MM.1S (cell line): Measurements from ENCODE around the gene DEAF1.

ENCODE experiments used
- DNase-seq: peaks from one replicate; pipeline ENCODE4 v3.0.0-alpha.2; 2015
- H2AFZ ChIP-seq: fragments of 300-600 bp; sonication (generic); 2 replicates; pipeline ENCODE4 v1.6.0; 2016; ENCODE audit warnings: antibody characterized with exemption, low read length
- H3F3A ChIP-seq: fragments of 300-600 bp; sonication (generic); 2 replicates; pipeline ENCODE4 v1.6.1; 2016; ENCODE audit warnings: mild to moderate bottlenecking, antibody characterized with exemption, low read length, moderate library complexity, mixed read lengths; ENCODE audit not compliant: insufficient read depth
- H3K27ac ChIP-seq: fragments of 300-600 bp; sonication (generic); 2 replicates; pipeline ENCODE4 v1.5.1; 2016; ENCODE audit warnings: mild to moderate bottlenecking, low read length
- H3K27me3 ChIP-seq: fragments of 300-600 bp; sonication (generic); replicated peaks from 2 replicates; pipeline ENCODE4 v1.6.0; 2016; ENCODE audit warnings: low read length; ENCODE audit not compliant: insufficient read depth
- H3K36me3 ChIP-seq: fragments of 300-600 bp; sonication (generic); replicated peaks from 2 replicates; pipeline ENCODE4 v1.6.1; 2016; ENCODE audit warnings: mild to moderate bottlenecking, low read length, mixed read lengths; ENCODE audit not compliant: insufficient read depth
- H3K4me1 ChIP-seq: fragments of 300-600 bp; sonication (generic); 2 replicates; pipeline ENCODE4 v1.6.1; 2016; ENCODE audit warnings: low read length, mixed read lengths
- H3K4me2 ChIP-seq: fragments of 300-600 bp; sonication (generic); 2 replicates; pipeline ENCODE4 v1.6.0; 2016; ENCODE audit warnings: low read depth, low read length
- H3K4me3 ChIP-seq: fragments of 300-600 bp; sonication (generic); 2 replicates; pipeline ENCODE4 v1.5.1; 2016; ENCODE audit warnings: low read length, mixed read lengths
- H3K79me2 ChIP-seq: fragments of 300-600 bp; sonication (generic); 2 replicates; pipeline ENCODE4 v1.6.1; 2016; ENCODE audit warnings: mixed run types, low read length, mixed read lengths
- H3K9ac ChIP-seq: fragments of 300-600 bp; sonication (generic); 2 replicates; pipeline ENCODE4 v1.6.1; 2016; ENCODE audit warnings: low read length, mixed read lengths
- H3K9me2 ChIP-seq: fragments of 300-600 bp; sonication (generic); replicated peaks from 2 replicates; pipeline ENCODE4 v1.6.1; 2016; ENCODE audit warnings: mild to moderate bottlenecking, low read length, mixed read lengths; ENCODE audit not compliant: insufficient read depth
- H3K9me3 ChIP-seq: fragments of 300-600 bp; sonication (generic); replicated peaks from 2 replicates; pipeline ENCODE4 v1.6.1; 2016; ENCODE audit warnings: mild to moderate bottlenecking, low read length, mixed read lengths; ENCODE audit not compliant: insufficient read depth
- H4K20me1 ChIP-seq: fragments of 300-600 bp; sonication (generic); 2 replicates; pipeline ENCODE4 v1.6.1; 2016; ENCODE audit warnings: mild to moderate bottlenecking, low read length, moderate library complexity, mixed read lengths; ENCODE audit not compliant: insufficient read depth
- EZH2 ChIP-seq: fragments of 300-600 bp; sonication (generic); optimal IDR thresholded peaks from 2 replicates; pipeline ENCODE3; 2017; ENCODE audit warnings: low read depth, mild to moderate bottlenecking, antibody characterized with exemption, low read length, mixed read lengths
- EZH2phosphoT487 ChIP-seq: fragments of 300-600 bp; sonication (generic); IDR thresholded peaks from 2 replicates; pipeline ENCODE4 v1.6.1; 2018; ENCODE audit warnings: antibody characterized with exemption, low read length
- TF ChIP-seq, protein P1 (sequence below): fragments of 300-600 bp; sonication (generic); IDR thresholded peaks from 2 replicates; pipeline ENCODE4 v1.5.1; 2016; ENCODE audit warnings: antibody characterized with exemption, low read length, mixed read lengths

DEAF1 gene

DNA sequence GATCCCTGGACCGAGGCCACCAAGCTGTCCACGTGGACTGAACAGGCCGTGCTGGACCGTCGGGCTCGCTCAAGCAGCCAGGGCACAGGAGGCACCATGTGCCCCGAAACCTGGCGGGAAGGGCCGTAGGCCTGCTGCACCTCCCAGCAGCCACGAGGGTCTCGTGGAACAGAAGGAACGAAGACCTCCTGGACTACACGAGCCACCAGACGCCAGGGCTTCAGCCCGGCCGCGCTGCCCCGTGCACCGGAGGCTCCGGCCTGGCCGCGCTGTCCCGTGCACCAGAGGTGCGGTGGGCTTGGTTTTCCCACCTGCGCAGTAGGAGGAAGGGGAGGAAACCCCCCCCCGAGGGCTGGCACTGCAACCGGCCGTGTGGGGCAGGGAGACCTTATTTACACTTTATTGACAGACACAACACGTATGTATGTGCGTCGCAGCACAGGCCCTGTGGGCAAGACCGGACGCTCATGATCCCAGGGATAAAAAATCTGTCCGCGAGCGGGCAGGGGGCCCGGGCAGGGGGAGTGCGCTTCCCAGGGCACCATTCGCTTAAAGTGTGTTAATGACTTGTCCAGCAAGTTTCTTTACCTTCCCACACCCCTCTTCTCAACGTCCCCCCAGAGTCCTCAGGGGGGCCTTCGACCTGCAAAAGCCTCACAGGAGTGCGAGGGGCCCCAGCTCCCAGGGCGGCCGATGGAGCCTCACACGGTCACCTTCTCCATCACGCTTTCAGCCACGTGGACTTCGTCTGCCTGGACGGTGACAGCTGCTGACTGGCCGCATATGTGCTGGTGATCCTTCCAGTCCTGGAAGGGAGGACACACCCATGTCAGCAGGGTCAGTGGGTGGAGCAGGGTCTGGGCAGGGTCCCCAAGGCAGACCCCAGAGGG lies 50.9 kb downstream of the DEAF1 start:
- H3F3A ChIP-seq, result peaks cover 13% of the 10 kb centered on the region
- peaks cover 18% of the 10 kb centered on the region for H3K4me1 ChIP-seq
- H3K9me3 ChIP-seq, result no peaks in the 10 kb centered on the region
- DNase-seq, result no peak
- TF ChIP-seq, protein P1, sequence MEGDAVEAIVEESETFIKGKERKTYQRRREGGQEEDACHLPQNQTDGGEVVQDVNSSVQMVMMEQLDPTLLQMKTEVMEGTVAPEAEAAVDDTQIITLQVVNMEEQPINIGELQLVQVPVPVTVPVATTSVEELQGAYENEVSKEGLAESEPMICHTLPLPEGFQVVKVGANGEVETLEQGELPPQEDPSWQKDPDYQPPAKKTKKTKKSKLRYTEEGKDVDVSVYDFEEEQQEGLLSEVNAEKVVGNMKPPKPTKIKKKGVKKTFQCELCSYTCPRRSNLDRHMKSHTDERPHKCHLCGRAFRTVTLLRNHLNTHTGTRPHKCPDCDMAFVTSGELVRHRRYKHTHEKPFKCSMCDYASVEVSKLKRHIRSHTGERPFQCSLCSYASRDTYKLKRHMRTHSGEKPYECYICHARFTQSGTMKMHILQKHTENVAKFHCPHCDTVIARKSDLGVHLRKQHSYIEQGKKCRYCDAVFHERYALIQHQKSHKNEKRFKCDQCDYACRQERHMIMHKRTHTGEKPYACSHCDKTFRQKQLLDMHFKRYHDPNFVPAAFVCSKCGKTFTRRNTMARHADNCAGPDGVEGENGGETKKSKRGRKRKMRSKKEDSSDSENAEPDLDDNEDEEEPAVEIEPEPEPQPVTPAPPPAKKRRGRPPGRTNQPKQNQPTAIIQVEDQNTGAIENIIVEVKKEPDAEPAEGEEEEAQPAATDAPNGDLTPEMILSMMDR, result no peak
- TF ChIP-seq EZH2phosphoT487 (no peak), EZH2 (no peak)
- no peaks in the 10 kb centered on the region for H3K36me3 ChIP-seq
- H4K20me1 ChIP-seq, result no peaks in the 10 kb centered on the region
- no peak overlapping the region for H3K4me3 ChIP-seq
- no peaks in the 10 kb centered on the region for H3K27me3 ChIP-seq
- H3K79me2 ChIP-seq, result no peaks in the 10 kb centered on the region
- H3K27ac ChIP-seq, result peak overlapping the region; percentile 53
- no peak overlapping the region for H3K4me2 ChIP-seq
- H3K9ac ChIP-seq, result no peak overlapping the region
- no peaks in the 10 kb centered on the region for H3K9me2 ChIP-seq
- H2AFZ ChIP-seq, result no peak overlapping the region

DNA sequence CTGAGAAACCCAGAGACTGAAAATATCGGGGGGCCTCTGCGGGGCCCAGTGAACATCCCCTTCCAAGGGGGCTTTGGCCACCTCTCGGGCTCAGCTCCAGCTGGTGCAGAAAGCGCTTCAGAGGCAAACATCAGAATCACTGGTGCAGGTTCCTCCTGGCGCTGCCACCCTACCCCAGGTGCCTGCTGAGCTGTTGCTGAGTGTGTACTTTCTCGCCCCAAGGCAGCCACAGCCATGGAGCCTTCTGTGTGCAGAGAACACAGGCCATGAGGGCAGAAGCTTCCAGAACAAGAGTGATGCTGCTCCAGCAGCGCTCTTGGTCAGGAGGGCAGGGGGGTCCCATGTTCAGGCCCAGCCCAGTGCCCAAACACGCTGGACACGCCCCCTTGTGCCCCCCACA lies 51.7 kb downstream of the DEAF1 start:
- H2AFZ ChIP-seq, result no peak overlapping the region
- peaks cover 18% of the 10 kb centered on the region for H3K4me1 ChIP-seq
- TF ChIP-seq EZH2 (no peak), EZH2phosphoT487 (no peak)
- TF ChIP-seq, protein P1, result no peak
- H3K27me3 ChIP-seq, result no peaks in the 10 kb centered on the region
- no peaks in the 10 kb centered on the region for H3K79me2 ChIP-seq
- no peak overlapping the region for H3K9ac ChIP-seq
- peak overlapping the region; percentile 53 for H3K27ac ChIP-seq
- H3K4me3 ChIP-seq, result no peak overlapping the region
- no peaks in the 10 kb centered on the region for H4K20me1 ChIP-seq
- H3K36me3 ChIP-seq, result no peaks in the 10 kb centered on the region
- peaks cover 13% of the 10 kb centered on the region for H3F3A ChIP-seq
- H3K9me3 ChIP-seq, result no peaks in the 10 kb centered on the region
- DNase-seq, result peak; percentile 61
- no peak overlapping the region for H3K4me2 ChIP-seq
- no peaks in the 10 kb centered on the region for H3K9me2 ChIP-seq

DNA sequence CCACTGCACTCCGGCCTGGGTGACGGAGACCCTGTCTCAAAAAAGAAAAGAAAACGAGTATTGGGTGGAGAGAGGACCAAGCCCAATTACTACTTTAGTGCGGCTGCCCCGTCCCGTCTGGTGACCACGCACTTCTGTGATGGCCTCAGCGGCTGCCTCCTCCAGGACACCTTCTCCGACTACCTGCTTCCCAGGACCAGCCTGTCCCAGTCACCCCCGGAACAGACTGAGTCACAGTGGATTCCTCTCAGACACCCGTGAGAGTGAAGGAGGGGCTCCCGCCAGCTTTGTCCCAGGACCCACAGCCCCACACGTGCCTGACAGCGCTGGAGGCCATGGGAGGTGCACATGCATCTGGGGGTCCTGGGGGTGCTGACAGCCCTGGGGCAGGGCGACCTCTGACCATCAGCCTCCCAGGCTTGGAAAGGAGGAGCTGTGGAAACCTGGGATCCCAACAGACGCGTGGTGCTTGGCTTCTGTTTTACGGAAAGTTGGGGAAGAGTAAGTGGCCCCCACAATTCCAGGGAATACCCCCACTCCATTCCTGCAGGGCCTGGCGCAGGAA lies 53.1 kb downstream of the DEAF1 start:
- no peak for DNase-seq
- H3K9me3 ChIP-seq, result no peaks in the 10 kb centered on the region
- peaks cover 13% of the 10 kb centered on the region for H3F3A ChIP-seq
- no peak overlapping the region for H2AFZ ChIP-seq
- no peak overlapping the region for H3K27ac ChIP-seq
- peaks cover 18% of the 10 kb centered on the region for H3K4me1 ChIP-seq
- H3K79me2 ChIP-seq, result no peaks in the 10 kb centered on the region
- no peak overlapping the region for H3K9ac ChIP-seq
- H3K27me3 ChIP-seq, result no peaks in the 10 kb centered on the region
- H3K9me2 ChIP-seq, result no peaks in the 10 kb centered on the region
- no peaks in the 10 kb centered on the region for H3K36me3 ChIP-seq
- TF ChIP-seq EZH2 (no peak), EZH2phosphoT487 (no peak)
- TF ChIP-seq, protein P1, result no peak
- no peak overlapping the region for H3K4me3 ChIP-seq
- no peaks in the 10 kb centered on the region for H4K20me1 ChIP-seq
- H3K4me2 ChIP-seq, result no peak overlapping the region
